Vagina (tissue), 2 donors: Measurements from ENCODE around the gene MYADML2. TPM values are rescaled to one million over a fixed set of nuclear protein-coding genes. Genes with fewer than 3 reads are reported as not detected.

Experiments
- DNase-seq, 2 donors: peaks; one replicate each; pipeline ENCODE4 v3.0.0-alpha.2; 2017; ENCODE audit errors: extremely low spot score in 2 of 2
- H3K27ac ChIP-seq: fragments of 200-600 bp; sonication (generic); one replicate; pipeline ENCODE4 v1.5.1; 2019
- H3K27me3 ChIP-seq: fragments of 200-600 bp; sonication (generic); one replicate; pipeline ENCODE4 v1.5.1; 2019
- H3K36me3 ChIP-seq, 2 donors: fragments of 200-600 bp; sonication (generic); one replicate each; pipeline ENCODE4 v1.5.1; 2017 to 2019
- H3K4me1 ChIP-seq: fragments of 200-600 bp; sonication (generic); one replicate; pipeline ENCODE4 v1.5.1; 2019
- H3K4me3 ChIP-seq, 2 donors: fragments of 200-600 bp; sonication (generic); 1 replicate in 1 of 2; 2 replicates in 1 of 2; pipeline ENCODE4 v1.5.1; 2016 to 2019
- H3K9me3 ChIP-seq: fragments of 200-600 bp; sonication (generic); one replicate; pipeline ENCODE4 v1.5.1; 2019
- POLR2A ChIP-seq, 2 donors: fragments of 450-650 bp; IDR thresholded peaks; one replicate each; pipeline ENCODE4 v1.6.1; 2017; ENCODE audit warnings: antibody characterized with exemption in 2 of 2, mild to moderate bottlenecking in 2 of 2, moderate library complexity in 2 of 2
- POLR2AphosphoS5 ChIP-seq, 2 donors: sonication (generic); formaldehyde crosslinking; IDR thresholded peaks; one replicate each; pipeline ENCODE4 v1.9.0; 2017; ENCODE audit warnings: antibody characterized with exemption in 2 of 2, mild to moderate bottlenecking in 2 of 2, low read depth in 1 of 2; ENCODE audit not compliant: insufficient read depth in 1 of 2
- intact Hi-C: fragments of 100-400 bp; cut with DNase I; formaldehyde crosslinking; loops from one replicate; pipeline ENCODE4 v1.15.1; 2023
- total RNA-seq: library from RNA; depleted of rRNA; stranded (reverse); fragments of >200 nt; gene quantifications from one replicate; pipeline ENCODE4 v1.2.3, GENCODE V29; 2016
- TF ChIP-seq, protein P1 (sequence below), 3 experiments: fragments of 450-650 bp in 2 of 3; fragments of 200-600 bp in 1 of 3; sonication (generic) in 1 of 3; IDR thresholded peaks; one replicate each; pipeline ENCODE4 v1.5.1; 2017 to 2019; ENCODE audit warnings: antibody characterized with exemption in 3 of 3, mild to moderate bottlenecking in 2 of 3, moderate library complexity in 2 of 3

MYADML2 gene
- total RNA-seq, 1 donor from 2014 or later = not detected

DNA sequence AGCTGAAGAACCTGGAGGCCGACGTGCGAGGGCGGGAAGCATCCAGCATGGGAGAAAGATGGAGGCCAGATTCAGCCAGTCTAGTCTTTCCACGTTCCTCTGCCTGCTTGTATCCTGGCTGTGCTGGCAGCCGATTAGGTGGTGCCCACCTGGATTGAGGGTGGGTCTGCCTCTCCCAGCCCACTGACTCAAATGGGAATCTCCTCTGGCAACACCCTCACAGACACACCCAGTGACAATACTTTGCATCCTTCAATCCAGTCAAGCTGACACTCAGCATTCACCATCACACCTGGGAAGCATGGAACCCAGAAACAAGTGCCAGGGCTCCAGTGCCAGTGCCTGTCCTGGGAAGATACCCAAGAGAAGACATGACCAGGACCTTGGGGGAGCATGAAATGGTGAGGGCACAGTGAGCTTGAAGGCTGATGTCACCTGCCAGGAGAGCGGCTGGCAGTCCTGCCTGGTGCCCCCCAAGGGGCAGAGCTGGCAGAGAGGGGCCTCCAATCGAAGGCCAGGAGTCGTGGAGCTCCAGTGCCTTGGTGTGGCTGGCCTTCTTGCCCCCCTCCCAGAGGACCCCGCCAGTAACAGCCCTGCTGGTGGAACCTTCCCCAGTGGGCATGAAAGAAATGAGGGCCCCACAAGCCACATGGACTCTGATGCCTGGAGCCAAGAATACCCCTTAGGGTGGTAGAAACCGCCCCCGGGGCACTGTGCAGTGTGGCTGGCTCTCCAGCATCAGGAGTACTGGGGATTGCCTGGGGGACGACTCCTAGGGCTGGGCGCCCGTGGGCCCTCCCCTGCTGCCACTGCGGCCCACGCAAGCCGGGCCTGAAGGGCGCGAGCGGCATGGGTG, 45.6 kb downstream of the MYADML2 start:
- no peak for TF ChIP-seq POLR2A (IDR thresholded peaks at IDR 0.05)
- no peak for TF ChIP-seq POLR2AphosphoS5 (IDR thresholded peaks at IDR 0.05; ENCODE audit: insufficient read depth in 1 of 2, low read depth in 1 of 2)
- TF ChIP-seq, protein P1, sequence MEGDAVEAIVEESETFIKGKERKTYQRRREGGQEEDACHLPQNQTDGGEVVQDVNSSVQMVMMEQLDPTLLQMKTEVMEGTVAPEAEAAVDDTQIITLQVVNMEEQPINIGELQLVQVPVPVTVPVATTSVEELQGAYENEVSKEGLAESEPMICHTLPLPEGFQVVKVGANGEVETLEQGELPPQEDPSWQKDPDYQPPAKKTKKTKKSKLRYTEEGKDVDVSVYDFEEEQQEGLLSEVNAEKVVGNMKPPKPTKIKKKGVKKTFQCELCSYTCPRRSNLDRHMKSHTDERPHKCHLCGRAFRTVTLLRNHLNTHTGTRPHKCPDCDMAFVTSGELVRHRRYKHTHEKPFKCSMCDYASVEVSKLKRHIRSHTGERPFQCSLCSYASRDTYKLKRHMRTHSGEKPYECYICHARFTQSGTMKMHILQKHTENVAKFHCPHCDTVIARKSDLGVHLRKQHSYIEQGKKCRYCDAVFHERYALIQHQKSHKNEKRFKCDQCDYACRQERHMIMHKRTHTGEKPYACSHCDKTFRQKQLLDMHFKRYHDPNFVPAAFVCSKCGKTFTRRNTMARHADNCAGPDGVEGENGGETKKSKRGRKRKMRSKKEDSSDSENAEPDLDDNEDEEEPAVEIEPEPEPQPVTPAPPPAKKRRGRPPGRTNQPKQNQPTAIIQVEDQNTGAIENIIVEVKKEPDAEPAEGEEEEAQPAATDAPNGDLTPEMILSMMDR (IDR thresholded peaks at IDR 0.05) = no peak
- no peak for DNase-seq
- H3K27ac ChIP-seq = no peak overlapping the region
- intact Hi-C loops = no loop called here
- H3K4me3 ChIP-seq = peak overlapping the region; percentile 33 to 51
- H3K36me3 ChIP-seq = peaks cover 0 to 41% of the 10 kb centered on the region in 2 donors
- H3K4me1 ChIP-seq = peaks cover 15% of the 10 kb centered on the region
- no peaks in the 10 kb centered on the region for H3K9me3 ChIP-seq
- H3K27me3 ChIP-seq = no peaks in the 10 kb centered on the region

DNA sequence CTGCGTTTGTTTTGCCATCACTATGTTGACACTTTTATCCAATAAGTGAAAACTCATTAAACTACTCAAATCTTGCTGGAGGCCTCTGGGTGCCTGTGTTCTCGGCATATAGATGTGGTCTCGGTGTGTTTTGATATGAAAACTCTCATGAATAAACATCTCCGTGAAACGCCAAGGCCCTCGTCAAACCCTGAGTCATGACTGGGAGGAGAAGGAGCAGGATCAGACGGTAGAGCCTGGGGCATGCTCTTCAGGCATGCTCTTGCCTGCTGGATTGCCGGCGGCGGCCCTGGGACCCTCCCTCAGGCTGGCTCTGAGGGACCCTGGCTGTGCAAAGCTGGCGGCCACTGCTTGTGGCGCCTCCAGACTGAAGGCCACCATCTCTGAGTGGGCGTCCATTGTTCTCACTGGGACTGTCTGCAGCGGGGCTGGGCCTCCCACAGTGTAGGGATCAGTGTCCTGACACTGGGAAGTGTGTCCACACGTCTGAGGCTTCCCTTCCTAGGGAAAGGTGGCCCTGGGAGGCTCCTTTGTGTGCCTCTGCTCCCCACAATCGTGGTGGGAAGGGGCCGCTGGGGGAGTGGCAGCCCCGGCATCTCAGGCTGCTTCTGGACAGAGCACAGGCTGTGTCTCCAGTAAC, 46.7 kb downstream of the MYADML2 start:
- peaks cover 0 to 52% of the 10 kb centered on the region in 2 donors for H3K36me3 ChIP-seq
- H3K9me3 ChIP-seq = no peaks in the 10 kb centered on the region
- DNase-seq = no peak
- H3K4me3 ChIP-seq = no peak overlapping the region
- TF ChIP-seq POLR2AphosphoS5 (IDR thresholded peaks at IDR 0.05; ENCODE audit: insufficient read depth in 1 of 2, low read depth in 1 of 2) (no peak), POLR2A (IDR thresholded peaks at IDR 0.05) (no peak)
- TF ChIP-seq, protein P1 (IDR thresholded peaks at IDR 0.05) = no peak
- H3K27ac ChIP-seq = no peak overlapping the region
- H3K27me3 ChIP-seq = no peaks in the 10 kb centered on the region
- intact Hi-C loops = no loop called here
- H3K4me1 ChIP-seq = peaks cover 15% of the 10 kb centered on the region

DNA sequence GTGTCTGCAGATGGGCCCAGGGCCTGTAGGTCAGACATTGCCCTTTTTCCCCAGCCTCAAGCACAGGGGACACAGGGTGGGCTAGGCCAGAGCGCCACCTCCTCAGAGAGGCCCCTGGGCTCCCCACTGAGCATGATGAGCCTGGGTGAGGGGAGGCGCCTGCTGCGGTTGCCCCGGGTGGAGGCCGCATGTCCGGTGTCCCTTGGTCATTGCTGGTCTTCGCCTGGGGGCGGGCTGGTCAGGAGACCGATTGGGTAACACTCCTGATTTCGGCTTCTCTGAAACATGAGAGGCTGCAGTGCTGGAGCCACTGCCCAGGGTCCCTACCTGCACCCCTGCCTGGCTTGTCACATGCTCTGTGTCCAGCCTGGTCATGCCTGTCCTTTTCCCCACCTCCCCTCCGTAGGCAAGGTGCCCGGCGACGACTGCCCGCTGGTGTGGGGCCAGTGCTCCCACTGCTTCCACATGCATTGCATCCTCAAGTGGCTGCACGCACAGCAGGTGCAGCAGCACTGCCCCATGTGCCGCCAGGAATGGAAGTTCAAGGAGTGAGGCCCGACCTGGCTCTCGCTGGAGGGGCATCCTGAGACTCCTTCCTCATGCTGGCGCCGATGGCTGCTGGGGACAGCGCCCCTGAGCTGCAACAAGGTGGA, 47.4 kb downstream of the MYADML2 start:
- H3K36me3 ChIP-seq = peaks cover 0 to 54% of the 10 kb centered on the region in 2 donors
- DNase-seq = no peak

DNA sequence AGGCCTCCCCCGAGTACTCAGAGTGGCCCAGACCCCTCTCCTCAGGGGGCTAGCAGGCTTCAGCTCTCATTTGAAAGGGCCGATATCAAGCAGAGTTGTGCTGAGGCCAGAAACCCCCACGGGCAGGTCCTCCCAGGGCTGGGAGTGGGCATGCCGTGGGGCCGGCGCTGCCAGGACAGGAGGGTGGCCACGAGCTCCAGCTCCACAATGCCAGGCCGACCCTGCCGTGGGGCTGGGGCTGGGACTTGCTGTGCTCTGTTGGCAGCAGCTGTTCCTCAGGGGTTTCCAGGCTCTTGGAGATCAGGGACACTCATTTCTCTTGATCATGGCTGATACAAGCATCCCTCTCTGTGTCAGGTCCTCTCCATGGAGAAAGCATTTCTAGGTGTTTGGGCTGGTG, 48.1 kb downstream of the MYADML2 start:
- Histone ChIP-seq H3K27ac (no peak overlapping the region), H3K4me1 (peaks cover 15% of the 10 kb centered on the region), H3K4me3 (no peak overlapping the region), H3K9me3 (no peaks in the 10 kb centered on the region), H3K27me3 (no peaks in the 10 kb centered on the region), H3K36me3 (peaks cover 0 to 62% of the 10 kb centered on the region in 2 donors)
- no peak for DNase-seq
- intact Hi-C loops = no loop called here
- TF ChIP-seq POLR2A (IDR thresholded peaks at IDR 0.05) (no peak), POLR2AphosphoS5 (IDR thresholded peaks at IDR 0.05; ENCODE audit: insufficient read depth in 1 of 2, low read depth in 1 of 2) (no peak)

More for the DNA sequence above, 47.4 kb downstream of the MYADML2 start:
- Histone ChIP-seq H3K27me3 (no peaks in the 10 kb centered on the region), H3K9me3 (no peaks in the 10 kb centered on the region), H3K4me1 (peaks cover 15% of the 10 kb centered on the region), H3K27ac (no peak overlapping the region), H3K4me3 (no peak overlapping the region)
- intact Hi-C loops = no loop called here
- TF ChIP-seq POLR2AphosphoS5 (IDR thresholded peaks at IDR 0.05; ENCODE audit: insufficient read depth in 1 of 2, low read depth in 1 of 2) = no peak
- TF ChIP-seq, protein P1 (IDR thresholded peaks at IDR 0.05) = no peak
- no peak for TF ChIP-seq POLR2A (IDR thresholded peaks at IDR 0.05)

DNA sequence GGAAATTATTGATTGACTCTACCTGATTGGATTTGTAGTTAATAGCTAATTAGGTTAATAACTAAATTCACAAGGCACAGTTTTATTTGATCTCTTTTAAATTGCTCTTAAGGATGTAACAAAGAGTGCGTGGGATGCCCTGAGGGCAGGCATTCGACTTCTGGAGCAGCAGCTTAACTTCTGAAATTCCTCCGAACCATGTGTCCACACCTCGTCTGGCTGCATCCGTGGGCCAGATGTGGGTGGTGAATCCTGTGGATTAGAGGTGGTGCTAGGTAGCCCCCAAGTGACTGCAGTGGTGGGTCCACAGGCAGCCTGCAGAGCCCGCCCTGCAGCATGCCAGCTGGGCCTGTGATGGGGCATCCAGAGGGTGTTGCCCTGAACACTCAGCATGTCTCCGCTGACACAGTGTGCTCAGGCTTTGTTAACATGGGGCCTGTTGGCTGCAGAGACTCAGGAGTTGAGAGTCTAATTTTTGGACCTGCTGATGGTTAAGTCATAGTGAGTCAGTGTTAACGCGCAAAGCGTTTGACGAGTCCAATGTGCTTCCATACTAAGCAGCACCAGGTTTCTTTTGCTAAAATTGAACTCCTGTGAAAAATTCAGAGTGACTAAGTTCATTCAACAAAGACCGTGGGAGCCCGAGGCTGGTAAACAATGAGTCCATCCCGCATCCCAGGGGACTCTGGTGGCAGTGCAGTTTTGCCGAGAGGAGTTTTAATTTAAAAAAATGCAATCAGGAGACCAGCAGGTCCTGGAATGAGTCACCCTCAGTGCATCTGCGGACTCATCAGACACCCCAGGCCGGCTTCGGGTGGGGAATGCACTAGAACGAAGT, 48.8 kb downstream of the MYADML2 start:
- H3K4me3 ChIP-seq = no peak overlapping the region
- peaks cover 0 to 62% of the 10 kb centered on the region in 2 donors for H3K36me3 ChIP-seq
- peaks cover 21% of the 10 kb centered on the region for H3K4me1 ChIP-seq
- DNase-seq = no peak
- H3K9me3 ChIP-seq = no peaks in the 10 kb centered on the region
- H3K27ac ChIP-seq = no peak overlapping the region
- no peaks in the 10 kb centered on the region for H3K27me3 ChIP-seq
- no peak for TF ChIP-seq POLR2A (IDR thresholded peaks at IDR 0.05)
- no peak for TF ChIP-seq POLR2AphosphoS5 (IDR thresholded peaks at IDR 0.05; ENCODE audit: insufficient read depth in 1 of 2, low read depth in 1 of 2)
- TF ChIP-seq, protein P1 (IDR thresholded peaks at IDR 0.05) = no peak
- intact Hi-C loops = no loop called here
